ENCODE data around the gene FAM168A. TPM values are rescaled to one million over a fixed set of nuclear protein-coding genes. Genes with fewer than 3 reads are reported as not detected.

The FAM168A gene
- total and polyA plus RNA-seq, 10 of the 15 experiments (the other 5 are each of a cell fraction or from before 2014, with no cell fraction given), result 1.7 to 20.0 (median 10.0) TPM

GRCh38 chr11:73577496-73577917 is 20.4 kb downstream of the FAM168A start:
- H3K4me1 ChIP-seq (ENCODE audit: control insufficient read depth, insufficient read depth, low read length), result peaks cover 20% of the 10 kb centered on the region
- H3K4me3 ChIP-seq, result no peak overlapping the region
- no peak overlapping the region for H2AFZ ChIP-seq (ENCODE audit: control insufficient read depth, low read depth, low read length)
- POLR2A ChIA-PET, result interaction anchor here (1.0 to 2.2 kb wide), 6 partner anchors 9 to 57 kb away, joined by 3 to 8 read pairs (median 4); no protein-coding TSS in a partner anchor
- H3K4me2 ChIP-seq (ENCODE audit: control insufficient read depth, insufficient read depth), result no peak overlapping the region
- SMC1A ChIA-PET (ENCODE audit: uncharacterized antibody, unreplicated experiment), result interaction anchor here (0.6 to 5.9 kb wide), 14 partner anchors 13 to 289 kb away, joined by 3 to 48 read pairs (median 4); no protein-coding TSS in a partner anchor
- FAIRE-seq (no peak), DNase-seq (ENCODE audit: low read depth, low spot score) (peak; percentile 39), ATAC-seq (peak; percentile 80)
- peaks cover 0 to 2% of the 10 kb centered on the region in 2 experiments; a peak in 1 of 4 replicates for H3K36me3 ChIP-seq (ENCODE audit: control insufficient read depth in 2 of 2, insufficient read depth in 2 of 2, low read length in 1 of 2)
- TF ChIP-seq ZNF687 (IDR thresholded peaks at IDR 0.05) (0 out of 2 replicates have a peak, but pooled peaks have one; percentile 60), JUNB (IDR thresholded peaks at IDR 0.05) (peak; percentile 15; the same call in 1 of the 2 replicates), TCF7 (IDR thresholded peaks at IDR 0.05; ENCODE audit: borderline replicate concordance) (peak; percentile 83), BCL3 (IDR thresholded peaks at IDR 0.05; ENCODE audit: borderline replicate concordance, insufficient read depth, low read depth, low read length, poor library complexity, severe bottlenecking) (no peak), NR2F1 (conservative IDR thresholded peaks at IDR 0.05) (peak; percentile 74), NR2C1 (IDR thresholded peaks at IDR 0.05) (peak; percentile 66), CREB1 (IDR thresholded peaks at IDR 0.05; ENCODE audit: low read depth) (0 out of 2 replicates have a peak, but pooled peaks have one; percentile 17), ZSCAN29 (IDR thresholded peaks at IDR 0.05) (no peak), RUNX3 (IDR thresholded peaks at IDR 0.05; ENCODE audit: low read length) (peak; percentile 30; the same call in 1 of the 2 replicates)
- H3K79me2 ChIP-seq (ENCODE audit: control insufficient read depth, insufficient read depth, low read length), result peaks cover 10% of the 10 kb centered on the region
- WGBS (ENCODE audit: insufficient coverage, insufficient replicate concordance, low lambda C conversion rate, missing lambda C conversion rate), result 75% methylated on average over 1 of the region's 1 CpG
- in situ Hi-C loops (cut with MboI) (no loop called here), intact Hi-C loops (cut with micrococcal nuclease; ENCODE audit: unreplicated experiment) (no loop called here)
- no peaks in the 10 kb centered on the region for H3K27me3 ChIP-seq (replicated peaks in 1 of 2; ENCODE audit: control insufficient read depth in 2 of 2, insufficient read depth in 2 of 2, low read length in 1 of 2)
- BruUV-seq (replicated peaks), result no TSS peak
- H4K20me1 ChIP-seq (ENCODE audit: control insufficient read depth, insufficient read depth), result no peaks in the 10 kb centered on the region
- H3K27ac ChIP-seq (ENCODE audit: control insufficient read depth, insufficient read depth), result peak overlapping the region; percentile 54
- H3K9me3 ChIP-seq (replicated peaks; ENCODE audit: control insufficient read depth, insufficient read depth, low read length), result peaks cover 8% of the 10 kb centered on the region
- no peak overlapping the region for H3K9ac ChIP-seq (ENCODE audit: control insufficient read depth, insufficient read depth, low read length)
- CTCF ChIA-PET, result interaction anchor here (0.8 to 3.3 kb wide), 10 partner anchors 14 to 242 kb away, joined by 3 to 13 read pairs (median 3); no protein-coding TSS in a partner anchor
- RAD21 ChIA-PET (ENCODE audit: unreplicated experiment), result interaction anchor here (0.7 to 3.9 kb wide), 8 partner anchors 13 to 129 kb away, joined by 3 to 20 read pairs (median 4); partner anchors contain the start of gene FAM168A
